Measurements from ENCODE around the gene CDH8. TPM values are rescaled to one million over a fixed set of nuclear protein-coding genes. Genes with fewer than 3 reads are reported as not detected.

The CDH8 gene
- total RNA-seq, 1 experiment from 2014 or later = 1.3 TPM

DNA sequence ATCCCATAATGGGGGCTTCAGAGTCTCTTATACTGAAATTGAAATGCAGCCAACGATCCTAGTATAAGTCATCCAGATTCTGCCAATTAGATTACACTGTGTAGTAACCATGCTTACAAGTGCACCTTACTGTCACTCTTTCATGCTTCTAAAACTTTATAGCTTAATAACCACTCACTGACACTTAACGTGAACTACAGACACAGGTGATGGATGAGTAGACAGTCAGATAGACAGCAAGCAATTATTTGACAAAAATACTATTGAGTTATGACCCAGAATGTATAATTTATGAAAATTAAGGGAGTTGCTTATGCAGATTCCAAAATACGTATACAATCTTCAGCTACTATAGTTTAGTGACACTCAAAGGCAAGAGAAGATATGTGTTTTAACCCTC lies 6.3 kb downstream of the CDH8 start:
- DNase-seq (ENCODE audit: low read depth) = no peak

DNA sequence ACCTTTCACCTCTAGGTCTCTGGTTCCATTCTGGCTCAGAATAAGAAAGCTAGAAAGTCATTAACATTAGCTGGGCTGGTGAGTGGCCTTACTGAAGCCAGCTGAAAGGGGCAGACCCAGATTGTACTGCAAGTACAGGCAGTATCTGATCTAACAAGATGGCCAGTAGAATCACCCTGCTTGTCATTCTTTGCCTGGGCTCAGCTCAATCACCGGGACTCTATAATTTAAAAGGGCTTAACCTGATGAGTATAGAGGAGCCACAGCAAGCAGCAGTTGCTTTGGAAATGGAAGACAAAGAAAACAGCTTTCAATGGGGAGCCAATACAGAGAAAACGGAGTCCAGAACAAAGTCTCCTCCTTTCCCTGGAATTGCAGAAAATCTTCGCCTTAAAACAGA lies 13.6 kb downstream of the CDH8 start:
- DNase-seq (ENCODE audit: low read depth) = no peak

DNA sequence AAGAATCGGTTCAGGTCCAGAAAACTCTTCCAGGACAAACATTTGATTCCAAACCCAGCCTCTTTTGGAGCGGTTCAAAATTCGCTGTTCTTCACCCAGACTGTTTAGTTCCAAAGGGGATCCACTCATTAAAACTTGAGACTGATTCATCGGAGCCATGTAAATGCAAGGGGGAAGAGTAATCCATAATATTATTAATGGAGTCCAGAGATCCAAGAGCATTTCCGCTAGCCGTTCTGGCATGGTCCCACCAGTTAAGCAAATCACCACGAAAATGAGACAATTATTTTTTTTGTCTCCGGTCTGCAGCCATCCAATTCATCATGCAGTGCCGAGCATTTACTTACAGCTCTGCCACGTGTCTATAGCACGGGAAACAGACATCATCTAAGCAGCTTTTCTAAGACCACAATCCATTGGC lies 15.1 kb downstream of the CDH8 start:
- DNase-seq (ENCODE audit: low read depth) = no peak

DNA sequence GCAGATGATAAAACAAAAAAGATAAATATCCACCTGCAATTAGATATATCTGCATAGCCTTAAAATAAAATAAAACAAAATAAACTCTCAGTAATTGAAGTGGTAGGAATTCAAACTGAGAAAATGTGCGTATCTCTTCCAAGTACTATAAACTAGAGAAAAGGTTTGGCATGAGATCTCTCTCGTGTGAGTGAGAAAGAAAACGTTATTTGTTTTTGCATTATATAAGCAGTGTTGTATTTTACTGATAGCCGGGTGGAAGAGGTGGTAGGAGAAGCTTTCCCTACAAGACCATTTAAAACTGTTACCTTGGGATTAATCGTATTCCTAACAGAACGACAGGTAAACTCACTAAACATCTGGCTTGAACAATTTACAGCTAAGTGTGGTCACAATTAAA lies 15.6 kb downstream of the CDH8 start:
- DNase-seq (ENCODE audit: low read depth) = no peak

DNA sequence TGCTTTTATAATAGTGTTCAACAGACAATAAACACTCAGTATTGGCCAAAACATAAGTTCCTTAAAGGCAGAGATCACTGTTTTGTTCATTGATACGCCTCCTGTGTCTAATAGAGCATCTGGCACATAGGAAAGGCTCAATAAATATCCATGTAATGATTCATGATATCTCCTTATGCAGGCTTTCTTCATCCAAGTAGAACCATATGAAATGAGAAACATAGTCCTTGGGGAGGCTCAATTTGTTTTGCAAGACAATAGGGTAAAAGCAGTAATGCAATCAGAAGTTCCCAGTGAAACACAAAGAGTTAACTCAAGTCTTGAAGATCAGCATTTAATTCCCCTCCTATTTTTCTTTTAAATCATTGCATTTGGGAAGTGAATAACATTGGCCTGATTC lies 16.4 kb downstream of the CDH8 start:
- DNase-seq (ENCODE audit: low read depth) = no peak

DNA sequence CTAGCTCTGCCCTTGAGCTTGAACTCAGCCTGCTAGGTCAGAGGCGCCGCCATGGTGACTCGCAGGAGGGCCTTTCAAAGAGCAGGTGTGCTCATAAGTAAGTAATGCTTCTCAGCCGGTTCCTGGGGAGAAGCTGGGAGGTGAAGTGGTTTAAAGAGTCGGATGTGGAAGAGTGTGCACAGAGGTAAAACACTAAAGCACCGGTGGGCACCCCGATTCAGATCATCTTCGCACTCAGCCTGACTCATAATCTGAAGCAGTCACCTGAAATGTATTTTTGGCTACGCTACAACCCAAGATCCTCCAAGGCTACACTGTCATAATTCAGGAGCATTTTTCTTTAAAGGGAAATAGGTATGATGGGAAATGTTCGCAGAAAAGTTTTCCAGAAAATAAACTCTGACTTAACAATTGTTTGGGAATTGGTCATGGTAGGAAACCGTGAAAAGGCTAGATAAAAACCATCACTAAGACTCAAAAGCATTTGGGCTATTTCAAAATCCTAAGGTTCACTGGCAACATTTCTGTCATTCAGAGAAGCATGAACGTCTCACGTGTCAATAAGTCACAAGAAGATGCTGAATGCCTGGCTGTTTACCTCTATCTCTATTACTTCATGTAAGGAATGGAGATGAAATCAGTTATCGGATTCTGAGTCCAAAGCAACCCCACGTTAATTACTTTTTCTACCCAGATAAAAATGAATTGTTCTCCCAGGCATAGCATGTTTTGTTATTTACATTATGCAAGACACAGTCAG lies 17.8 kb downstream of the CDH8 start:
- DNase-seq (ENCODE audit: low read depth) = no peak

DNA sequence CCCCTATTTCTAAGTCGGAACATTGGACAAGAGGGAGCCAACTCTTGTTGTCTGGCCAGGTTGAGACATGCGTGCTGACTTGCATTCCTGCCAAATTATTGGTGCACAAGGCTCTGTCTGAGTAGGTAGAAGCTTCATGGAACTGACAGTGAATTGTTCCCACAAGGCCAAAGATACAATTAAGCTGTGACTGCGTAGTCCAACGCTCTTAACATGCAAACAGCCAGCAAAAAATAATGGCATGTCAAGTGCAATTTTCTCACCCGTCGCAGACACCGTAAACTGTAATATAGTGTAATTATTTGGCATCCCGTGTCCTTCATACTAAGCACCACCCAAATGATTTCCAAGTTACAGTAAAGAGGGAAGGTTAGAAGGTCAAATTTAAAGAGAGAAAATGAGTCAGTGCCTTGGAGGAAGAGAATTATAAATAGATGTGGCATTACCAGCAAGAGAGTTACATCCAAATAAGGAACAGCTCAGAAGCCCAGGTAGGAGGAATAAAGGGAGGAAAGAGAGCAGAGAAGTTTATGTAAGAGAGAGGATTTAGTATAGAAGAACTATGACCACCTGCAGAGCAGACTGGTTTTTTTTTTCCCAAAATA lies 21.8 kb downstream of the CDH8 start:
- DNase-seq (ENCODE audit: low read depth) = no peak

DNA sequence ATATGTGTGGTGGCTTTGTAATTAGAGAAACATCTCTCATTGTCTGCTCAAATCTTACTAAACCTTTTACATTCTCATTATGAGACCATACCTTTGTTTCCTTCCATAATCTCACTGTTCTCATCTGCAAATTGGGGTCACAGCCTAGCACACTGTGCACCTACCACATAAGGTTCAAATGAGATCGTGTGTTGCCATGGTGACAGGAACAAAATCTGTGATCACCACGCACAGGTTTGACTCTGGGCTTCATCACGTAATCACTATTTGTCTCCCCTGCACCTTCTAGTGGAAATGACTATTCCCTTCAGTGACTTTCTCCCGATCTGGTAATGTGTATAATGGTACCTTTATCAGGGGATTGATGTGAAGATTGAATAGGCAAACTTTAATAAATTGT lies 26.1 kb downstream of the CDH8 start:
- no peak for DNase-seq (ENCODE audit: low read depth)

DNA sequence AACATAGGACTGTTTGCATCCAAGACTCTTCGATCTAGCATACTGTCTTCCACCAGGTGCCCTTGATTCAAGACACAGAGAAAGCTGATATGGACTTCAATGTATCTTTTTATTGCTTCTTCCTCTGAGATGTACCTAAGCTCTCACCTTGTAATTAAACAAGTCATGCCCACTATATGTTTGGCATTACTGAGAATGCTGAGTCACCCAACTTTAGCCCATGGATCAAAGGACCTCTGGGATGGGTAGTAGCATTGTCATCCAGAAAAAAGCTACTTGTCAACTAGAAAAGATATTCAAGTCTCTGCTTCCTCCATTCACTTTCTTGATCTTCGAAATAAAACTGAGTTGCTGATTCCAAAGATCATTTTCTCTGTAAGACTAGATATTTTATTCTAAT lies 37.8 kb downstream of the CDH8 start:
- no peak for DNase-seq (ENCODE audit: low read depth)

DNA sequence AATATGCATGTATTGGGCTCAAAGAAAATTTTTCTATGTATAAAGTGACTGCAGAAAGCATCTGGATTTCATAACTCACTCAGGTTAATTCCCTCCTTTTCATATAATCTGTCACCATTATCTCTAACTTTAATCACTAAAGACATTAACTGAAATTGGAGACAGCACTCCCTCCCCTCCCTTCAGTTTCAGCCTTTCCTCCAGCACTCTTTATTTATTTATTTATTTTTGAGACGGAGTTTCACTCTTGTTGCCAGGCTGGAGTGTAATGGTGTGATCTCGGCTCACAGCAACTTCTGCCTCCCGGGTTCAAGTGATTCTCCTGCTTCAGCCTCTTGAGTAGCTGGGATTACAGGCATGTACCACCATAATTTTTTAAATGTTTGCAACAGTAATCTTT lies 43.1 kb downstream of the CDH8 start:
- no peak for DNase-seq (ENCODE audit: low read depth)

DNA sequence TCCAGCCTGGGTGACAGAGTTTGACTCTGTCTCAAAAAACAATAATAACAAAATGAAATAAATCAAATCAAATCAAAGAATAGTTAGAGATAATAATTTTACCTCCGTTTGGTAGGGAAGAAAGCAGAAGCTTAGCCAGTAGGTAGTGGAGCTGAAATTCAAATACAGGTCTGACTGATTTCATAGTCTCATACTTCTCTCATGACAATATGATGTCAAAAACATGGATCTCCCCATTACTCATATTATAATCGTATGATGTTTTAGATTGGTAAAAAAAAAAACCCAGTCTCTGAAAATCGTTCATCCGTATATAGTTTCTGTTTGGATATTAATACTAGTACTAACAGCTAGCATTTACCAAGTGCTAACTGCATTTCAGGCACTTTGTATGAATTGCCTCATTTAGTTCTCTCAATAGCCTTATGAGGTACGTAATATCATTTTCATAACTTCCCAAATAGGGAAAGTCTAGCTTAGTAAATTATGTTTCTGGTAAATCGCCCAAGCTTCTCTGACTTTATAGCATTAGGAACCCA lies 48.7 kb downstream of the CDH8 start:
- DNase-seq (ENCODE audit: low read depth) = no peak

DNA sequence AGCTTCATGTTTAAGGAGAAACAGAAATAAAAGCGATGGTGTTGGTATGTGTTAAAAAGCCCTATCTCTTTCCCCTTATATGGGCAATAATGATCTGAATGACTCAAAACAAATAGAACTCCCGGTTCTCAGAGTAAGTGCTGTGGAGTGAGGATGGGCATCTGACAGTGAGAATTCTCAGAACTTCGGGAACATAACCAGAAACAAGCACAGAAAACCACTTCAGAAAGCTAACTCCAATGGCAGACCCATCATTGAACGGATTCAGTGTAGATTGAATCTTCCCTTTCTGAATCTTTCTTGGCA lies 67.2 kb downstream of the CDH8 start:
- DNase-seq (ENCODE audit: low read depth) = no peak

DNA sequence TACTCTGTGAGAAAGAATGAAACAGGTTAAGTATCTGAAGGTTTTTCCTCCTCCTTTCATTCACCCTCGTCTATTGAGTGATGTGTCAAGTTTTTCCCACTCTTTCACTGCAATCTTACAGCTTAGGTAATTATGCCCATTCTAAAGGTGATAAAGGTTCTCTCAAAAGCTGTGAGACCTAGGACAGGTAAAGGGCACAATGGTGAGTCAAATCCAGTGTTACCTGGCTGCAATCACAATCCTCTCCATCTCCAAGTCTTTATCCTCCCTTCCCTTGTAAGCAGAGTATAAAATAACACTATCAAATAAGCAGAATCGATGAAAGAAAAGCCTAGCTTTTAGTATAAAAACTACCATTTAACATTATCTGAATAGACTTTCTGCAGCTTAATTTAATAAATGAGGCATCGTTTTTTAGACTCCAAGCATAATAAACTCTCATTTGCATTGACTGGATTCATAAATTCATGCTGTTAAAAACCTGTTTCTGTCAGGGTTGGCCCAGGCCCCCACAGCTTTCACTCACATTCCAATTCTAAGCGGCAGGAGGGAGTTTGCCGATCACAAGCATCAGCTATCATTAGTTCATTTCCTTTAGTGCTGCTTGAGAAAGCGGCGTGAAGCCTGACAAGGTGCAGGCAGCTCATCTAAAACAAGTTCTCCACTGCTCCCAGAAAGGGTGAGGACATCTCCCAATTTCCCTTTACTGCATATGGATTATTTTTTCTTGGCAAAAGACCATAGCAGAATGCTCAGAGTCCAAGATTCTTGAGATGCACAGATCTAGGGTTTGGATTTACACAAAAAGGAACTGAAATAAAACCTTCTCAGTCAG lies 67.8 kb downstream of the CDH8 start:
- no peak for DNase-seq (ENCODE audit: low read depth)

DNA sequence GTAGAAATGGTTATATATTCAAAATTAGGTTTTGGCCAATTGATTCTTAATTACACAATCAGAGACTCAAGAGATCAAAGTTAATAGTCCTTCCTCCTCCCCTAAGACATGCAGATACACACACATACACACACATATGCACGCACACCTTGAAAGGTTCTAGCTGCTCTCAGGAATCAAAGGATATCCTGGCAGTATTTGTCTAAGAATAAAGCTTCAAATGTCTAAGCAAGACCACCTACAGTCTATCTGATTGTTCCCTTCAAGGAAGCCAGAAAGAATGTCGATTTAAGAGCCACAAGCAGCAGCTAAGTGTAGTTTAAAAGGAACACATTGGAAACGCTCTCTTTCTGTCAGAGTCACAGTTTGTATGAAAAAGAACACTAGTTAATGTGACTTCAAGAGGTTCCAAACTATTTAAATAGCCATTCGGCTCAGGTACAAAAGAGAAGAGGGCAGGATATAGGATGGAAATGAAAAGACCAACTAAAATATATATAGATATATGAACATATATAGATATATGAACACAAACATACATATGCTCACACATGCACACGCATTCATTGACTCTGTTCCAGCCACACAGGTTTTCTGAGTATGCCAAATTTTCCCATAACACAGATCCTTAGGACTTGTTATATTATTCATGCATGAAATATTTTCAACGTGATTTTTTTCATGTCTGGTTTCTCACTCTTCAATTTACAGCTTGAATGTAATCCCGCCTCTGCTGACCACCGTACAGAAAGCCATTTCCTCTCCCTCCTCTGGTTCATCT lies 79.0 kb downstream of the CDH8 start:
- DNase-seq (ENCODE audit: low read depth) = no peak

DNA sequence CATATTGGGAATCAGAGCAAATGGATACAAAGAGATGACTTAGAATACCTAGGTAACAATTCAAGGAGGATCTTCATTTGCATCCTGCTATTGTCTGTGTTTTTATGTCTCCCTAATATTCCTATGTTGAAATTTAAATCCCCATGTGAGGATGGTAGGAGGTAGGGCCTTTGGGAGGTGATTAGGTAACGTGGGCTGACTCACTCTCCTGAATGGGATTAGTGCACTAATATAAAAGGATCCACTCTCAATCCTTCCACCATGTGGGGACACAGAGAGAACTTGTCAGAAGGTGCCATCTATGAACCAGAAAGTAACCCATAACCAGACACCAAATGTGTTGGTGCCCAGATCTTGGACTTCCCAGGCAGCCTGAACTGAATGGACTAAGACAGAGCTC lies 83.4 kb downstream of the CDH8 start:
- DNase-seq (ENCODE audit: low read depth) = no peak

DNA sequence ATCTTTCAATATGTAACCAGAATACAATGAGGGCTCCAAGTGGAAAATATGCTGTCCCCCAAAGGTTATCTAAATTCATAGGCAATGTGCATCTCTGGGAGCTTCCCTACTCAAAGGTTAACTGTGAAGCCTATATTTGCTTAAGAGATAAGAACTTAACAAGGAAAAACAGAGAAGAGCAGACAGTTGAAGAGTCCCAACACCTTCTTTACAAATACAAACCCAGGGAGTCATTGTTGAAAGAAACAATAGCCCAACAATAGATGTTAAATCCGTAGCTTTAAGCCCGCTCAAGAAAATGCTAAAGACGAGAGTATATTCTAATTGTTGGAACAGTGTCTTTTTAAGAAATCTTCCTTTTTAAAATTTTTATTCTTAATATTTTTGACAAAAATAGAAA lies 87.8 kb downstream of the CDH8 start:
- no peak for DNase-seq (ENCODE audit: low read depth)

DNA sequence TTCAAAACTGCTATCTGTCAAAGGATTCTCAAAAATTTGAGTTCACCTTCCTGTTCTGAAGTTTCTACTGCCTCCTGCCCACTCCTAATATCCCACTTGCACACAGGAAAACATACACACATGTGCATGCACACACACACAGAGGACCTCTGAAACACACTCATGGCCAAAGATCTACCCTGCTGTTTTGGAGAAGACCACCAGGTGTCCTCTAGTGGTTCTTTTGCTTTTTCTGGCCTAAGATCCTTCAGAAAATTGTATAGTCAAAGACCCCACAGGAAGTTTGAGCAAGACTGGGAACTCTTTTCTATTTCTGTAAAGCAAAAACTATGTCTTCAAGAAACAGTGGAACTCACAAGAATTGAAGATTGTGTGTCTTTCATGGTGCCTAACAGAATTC lies 90.2 kb downstream of the CDH8 start:
- no peak for DNase-seq (ENCODE audit: low read depth)

DNA sequence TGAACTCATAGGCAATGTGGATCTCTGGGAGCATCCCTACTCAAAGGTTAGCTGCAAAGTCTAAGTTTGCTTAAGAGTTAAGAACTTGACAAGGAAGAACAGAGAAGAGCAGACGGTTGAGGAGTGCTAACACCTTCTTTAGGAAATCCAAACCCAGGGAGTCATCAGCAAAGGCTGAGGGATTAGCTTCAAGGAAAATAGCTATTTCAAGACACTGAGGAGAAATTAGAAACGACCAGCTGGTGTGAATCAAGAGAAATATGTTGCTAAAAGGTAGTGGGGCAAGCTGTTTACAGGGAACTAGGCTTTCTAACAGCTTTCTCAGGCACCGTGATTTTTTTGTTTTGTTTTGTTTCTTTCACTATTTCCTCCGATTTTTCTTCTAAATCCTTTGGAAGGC lies 90.7 kb downstream of the CDH8 start:
- no peak for DNase-seq (ENCODE audit: low read depth)

DNA sequence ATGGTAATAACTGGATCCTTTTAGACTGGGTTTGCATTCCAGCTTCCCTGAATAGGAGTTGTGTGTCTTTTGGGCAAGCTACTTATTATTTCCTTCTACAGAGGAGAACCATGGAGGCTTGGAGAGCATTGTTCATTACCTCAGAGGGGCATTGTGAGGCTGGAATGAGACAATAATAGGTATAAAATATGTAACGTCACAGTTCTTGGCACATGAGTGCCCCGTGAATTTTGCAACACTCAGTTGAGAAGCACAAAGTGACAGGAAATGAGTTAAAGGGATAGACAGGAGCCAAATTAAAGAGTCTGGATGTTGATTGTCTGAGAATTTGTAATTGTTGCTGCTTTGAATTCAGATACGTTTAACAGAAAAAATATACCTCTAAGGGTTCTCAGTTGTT lies 92.2 kb downstream of the CDH8 start:
- no peak for DNase-seq (ENCODE audit: low read depth)

DNA sequence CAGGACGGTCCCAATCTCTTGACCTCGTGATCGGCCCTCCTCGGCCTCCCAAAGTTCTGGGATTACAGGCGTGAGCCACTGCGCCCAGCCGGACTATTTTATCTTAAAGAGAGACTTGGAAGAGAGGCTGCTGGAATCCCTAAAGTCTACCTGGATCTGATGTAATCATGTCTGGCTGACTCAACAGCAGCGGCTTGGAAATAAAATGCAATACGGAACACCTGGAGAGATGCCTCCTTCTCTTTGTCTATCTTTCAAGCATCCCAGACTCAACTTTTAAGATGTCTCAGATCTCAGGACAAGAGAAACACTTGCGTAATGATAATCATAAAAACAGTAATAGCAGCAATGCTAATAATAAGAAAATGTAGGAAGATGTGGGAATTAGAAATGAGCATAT lies 95.6 kb downstream of the CDH8 start:
- DNase-seq (ENCODE audit: low read depth) = no peak

DNA sequence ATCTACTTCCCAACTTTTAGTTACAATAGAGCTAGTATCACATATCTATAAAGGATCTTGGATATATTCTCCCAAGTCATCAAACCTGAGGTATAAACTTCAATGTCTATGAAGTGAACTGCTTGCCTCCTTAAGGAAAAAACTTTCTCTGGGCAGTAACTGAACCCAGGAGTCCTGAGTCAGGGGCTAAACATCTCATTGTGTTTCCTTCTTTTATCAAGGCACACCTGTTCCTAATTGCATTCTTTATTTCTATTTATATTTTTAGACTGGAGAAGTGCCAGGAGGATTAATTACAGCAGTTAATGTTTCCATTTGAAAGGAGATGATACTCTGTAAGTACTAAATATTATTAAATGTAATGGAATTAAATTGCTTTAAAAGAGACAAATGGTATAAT lies 98.6 kb downstream of the CDH8 start:
- DNase-seq (ENCODE audit: low read depth) = no peak

DNA sequence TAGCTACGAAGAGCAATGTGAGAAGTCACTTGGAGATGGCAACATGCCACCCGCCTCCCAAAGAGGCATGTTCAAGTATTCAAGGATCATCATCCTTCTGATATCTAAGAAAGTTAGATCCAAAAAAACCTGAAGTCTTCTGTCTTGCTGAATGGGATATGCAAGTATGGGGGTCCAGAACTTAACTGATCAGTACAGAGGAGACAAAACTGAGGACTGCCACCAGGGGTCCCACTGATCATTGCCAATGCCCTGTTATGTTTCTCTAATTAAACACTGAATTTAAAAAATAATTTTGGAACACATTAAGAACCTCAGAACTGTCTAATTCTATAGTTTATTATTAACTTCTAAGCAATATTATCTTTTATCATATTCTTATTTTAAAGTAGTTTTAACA lies 99.7 kb downstream of the CDH8 start:
- DNase-seq (ENCODE audit: low read depth) = no peak

Measured in RPMI7951 (cell line).